GM21825 (cell line): ENCODE measurements around the gene PLOD3.
A peak's percentile ranks its signal among the peaks of the same experiment; 100 is the strongest.
"Not testable (repeated sequence)": the region's sequence is repeated elsewhere in the genome, so short reads cannot be mapped to it uniquely, and the experiment has no call there.

Experiments used
- ATAC-seq: cut with Tn5 transposase; IDR thresholded peaks from one replicate; pipeline ENCODE4 v1.9.1; 2021; ENCODE audit warnings: mild to moderate bottlenecking, moderate library complexity; ENCODE audit not compliant: unreplicated experiment

PLOD3 gene

DNA sequence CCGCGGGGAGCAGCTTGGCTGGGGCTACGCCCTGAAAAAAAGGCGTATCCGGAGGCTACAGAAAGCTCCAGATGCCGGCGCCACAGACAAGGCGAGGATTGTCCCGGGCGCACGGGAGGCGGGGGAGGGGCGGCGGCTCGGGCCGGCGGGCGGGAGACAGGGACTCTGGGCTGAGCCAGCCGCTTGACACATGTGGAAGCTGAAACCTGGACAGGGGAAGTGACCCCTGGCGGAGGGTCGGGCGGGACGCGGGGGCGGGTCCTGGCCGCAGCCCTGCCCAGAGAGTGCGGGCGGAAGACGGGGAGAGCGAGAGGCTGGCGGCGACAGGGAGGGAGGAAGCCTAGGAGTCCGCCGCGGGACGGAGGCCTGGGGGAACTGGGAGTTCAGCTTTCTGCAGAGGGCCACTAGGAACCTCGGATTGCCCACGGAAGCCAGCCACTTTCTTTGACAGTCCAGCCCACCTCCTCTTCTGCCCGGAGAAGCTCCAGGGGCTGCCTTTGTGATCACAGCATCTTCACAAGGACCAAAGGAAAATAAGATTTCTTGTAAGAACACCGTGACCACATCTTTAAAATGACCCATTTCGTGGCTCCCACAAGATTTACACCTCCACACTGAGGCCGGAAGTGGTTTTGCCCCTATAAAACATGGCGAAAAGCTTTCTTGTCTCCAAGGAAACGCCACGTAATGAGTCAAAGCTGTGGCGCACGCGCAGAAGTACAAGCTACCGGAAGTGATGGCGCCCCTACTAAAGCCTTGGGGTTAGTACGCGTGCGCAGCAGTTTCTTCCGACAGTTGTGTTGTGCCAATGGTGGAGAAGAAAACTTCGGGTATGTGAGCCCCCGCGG, at the start of gene PLOD3, which contains the start of gene ZNHIT1:
Gene PLOD3, minus strand, starts transcription at position 194 of the 848 bp plus-strand sequence. CDS start 307 bp downstream, outside the sequence.
Gene ZNHIT1, plus strand, starts transcription at position 778 of the 848 bp plus-strand sequence. Its CDS starts 31 bp downstream, at position 809.
- ATAC-seq = peak; percentile 57

DNA sequence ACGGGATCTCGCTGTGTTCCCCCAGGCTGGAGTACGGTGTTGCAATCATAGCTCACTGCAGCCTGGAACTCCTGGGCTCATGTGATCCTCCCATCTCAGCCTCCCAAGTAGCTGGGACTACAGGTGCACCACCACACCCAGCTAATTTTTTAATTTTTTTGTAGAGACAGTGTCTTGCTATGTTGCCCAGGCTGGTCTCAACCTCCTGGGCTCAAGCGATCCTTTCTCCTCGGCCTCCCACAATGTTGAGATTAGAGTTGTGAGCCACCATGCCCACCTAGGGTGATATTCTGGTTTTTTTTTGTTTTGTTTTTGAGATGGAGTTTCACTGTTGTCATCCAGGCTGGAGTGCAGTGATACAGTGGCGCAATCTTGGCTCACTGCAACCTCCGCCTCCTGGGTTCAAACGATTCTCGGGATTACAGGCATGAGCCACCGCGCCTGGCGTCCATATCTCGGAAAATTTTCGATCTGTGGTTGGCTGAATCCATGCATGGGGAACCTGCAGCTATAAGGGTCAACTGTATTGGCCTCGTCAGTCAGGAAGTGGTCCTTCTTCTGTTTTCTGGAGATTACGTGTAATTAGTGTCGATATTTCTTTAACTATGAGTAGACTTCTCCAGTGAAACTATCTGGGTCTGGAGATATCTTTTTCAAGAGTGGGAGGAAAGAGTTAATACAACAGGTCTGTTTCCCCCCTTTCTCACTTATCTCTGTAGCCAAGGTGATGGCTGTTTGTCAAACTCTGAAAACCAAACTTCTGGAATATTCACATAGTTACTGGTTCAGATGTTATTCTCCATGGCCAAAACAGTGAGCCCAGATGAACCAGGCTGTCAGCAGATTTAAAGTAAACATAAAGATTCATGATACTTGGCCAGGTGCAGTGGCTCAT, 48.5 kb upstream of the PLOD3 start:
- no peak for ATAC-seq

GRCh38 chr7:101264102-101264706, 46.8 kb upstream of the PLOD3 start:
- ATAC-seq = not testable (repeated sequence)

DNA sequence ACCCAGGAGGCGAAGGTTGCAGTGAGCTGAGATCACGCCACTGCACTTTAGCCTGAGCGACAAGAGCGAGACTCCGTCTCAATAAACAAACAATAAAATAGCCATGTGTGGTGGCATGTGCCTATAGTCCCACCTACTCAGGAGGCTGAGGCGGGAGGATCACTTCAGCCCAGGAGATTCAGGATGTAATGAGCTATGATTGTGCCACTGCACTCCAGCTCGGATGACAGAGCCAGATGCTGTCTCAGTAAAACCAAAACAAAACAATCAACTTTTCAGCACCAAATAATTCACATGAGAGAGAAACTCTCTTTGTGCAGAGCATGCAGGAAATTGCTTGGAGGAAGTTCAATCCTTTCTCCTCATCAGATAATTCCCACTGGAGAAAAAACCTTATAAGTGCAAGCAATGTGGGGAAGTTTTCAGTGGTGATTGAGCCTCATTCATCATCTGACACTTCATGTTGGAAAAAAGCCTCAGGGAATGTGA, 40.9 kb upstream of the PLOD3 start:
- ATAC-seq = no peak

DNA sequence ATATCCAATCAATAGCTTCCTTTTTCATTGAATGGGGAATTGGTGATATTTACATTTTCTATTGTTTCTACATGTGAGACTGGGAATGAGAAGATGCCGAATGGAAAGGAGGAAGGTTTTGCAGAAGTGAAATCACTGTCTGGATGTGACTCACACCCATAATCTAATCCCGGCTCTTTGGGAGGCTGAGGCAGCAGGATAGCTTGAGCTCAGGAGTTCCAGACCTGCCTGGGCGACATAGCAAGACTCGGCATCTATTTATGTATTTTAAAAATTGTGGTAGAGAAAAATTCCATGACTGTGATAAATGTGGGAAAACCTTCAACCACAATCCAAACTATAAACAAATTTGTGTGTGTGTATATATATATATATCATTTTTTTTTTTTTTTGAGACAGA, 38.4 kb upstream of the PLOD3 start:
- no peak for ATAC-seq

- not testable (repeated sequence) for ATAC-seq
Observed at GRCh38 chr7:101253199-101253598, 35.8 kb upstream of the PLOD3 start.

DNA sequence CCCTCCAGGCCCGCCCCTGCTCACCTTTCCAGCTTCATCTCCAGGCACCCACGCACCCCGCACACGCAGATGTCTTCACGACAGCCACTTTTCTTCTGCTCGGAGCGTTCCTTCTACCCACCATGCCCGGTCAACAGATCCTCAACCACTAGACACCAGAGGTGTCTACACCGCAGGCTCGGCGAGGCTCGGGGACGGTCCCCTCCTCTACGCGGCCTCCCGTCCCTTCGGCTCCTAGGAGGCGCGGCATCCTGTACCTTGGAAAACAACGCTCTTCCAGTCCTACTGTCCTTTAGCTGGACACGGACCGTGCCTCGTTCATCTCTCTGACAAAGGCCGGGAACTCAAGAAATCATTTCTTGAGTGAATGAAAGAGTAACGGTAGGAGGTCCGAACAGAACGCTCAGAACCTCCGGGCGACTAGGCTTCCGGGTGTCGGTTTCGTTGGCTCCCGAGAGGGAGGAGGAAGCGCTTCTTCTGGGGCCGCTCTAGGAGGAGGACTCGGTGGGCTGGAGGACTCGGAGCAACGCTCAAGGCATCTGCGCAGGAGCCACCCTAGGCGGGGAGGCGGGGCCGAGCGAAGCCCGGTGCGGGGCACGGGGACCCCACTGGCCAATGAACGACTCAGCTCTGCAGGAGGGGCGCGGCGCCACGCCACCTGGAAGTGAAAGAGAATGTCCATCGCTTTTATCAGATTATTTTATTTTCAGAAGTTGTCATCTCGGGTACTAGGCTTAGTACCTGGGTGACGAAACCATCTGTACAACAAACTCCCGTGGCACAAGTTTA, 34.7 kb upstream of the PLOD3 start:
- ATAC-seq = peak; percentile 95

DNA sequence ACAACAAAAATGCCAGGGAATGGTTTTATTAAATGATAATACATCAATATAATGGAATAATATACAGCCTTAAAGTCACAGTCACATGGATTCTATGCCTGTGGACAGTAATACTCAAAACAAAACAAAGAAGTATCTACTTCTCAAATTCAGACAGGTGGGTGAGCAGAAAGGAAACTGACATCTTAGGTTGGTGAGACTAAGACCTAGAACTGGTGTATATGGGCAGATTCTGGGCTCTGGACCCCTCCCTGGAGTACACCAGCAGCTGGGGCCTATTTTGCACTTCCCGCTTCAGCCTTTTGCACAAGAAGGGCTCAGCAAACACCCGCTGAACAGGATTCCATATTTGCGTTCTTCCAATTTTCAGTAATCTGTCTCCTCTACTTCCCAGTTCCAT, 32.9 kb upstream of the PLOD3 start:
- no peak for ATAC-seq

DNA sequence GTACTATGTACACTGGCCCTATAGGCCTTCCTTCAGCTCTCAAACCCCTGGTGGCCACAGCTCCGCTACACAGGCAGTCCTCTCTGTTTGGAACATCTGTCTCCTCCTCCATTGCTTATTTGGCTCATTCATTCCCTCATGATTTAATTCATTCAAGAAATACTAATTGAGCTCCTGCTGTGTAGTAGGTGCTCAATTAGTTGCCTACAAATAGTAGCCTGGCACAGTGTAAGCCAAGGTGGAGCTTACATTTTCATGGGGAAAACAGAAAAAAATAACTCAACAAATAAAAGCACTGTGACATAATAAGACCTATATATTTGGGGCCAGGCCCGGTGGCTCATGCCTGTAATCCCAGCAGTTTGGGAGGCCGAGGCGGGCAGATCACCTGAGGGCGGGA, 30.9 kb upstream of the PLOD3 start:
- no peak for ATAC-seq

GRCh38 chr7:101245147-101245668, 27.8 kb upstream of the PLOD3 start:
- no peak for ATAC-seq

DNA sequence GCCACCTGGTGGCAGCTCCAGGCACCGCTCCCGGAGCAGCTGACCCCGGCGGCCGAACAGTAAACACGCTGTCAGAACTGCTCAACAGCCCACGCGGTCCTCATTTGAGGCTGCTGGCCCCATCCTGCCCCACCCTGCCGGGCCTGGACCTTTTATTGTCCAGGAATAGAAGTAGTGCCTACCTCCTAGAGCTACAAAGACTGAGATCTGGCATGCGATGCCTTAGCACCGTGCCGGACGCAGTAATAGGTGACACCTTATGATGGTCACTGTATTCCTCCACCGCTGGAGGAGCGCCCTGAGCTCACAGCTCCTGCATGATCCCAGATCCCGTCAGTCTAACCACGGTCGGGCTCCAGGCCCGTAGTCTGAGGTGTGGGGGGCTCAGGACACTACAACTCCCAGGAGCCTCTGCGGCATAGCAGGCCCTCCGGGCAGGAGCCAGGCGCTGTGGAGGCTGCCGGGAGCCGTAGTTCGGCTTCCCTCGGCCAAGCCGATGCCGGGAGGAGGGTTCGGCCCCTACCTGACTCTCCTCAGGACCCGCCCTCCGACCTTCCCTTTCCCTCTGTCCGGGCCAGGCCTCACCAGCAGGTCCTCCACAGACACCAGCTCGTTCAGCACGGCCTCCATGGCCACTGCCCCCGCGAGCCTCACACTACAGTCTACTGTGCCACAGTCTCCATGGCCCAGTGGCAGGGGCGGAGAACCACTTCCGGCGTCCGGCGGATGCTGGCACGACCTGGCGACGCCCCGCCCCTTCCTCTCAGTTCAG, 27.2 kb upstream of the PLOD3 start, which contains the start of gene FIS1:
Gene FIS1, minus strand, starts transcription at position 707 of the 772 bp plus-strand sequence. Its CDS starts 77 bp downstream, at position 630.
- ATAC-seq = peak; percentile 87

- no peak for ATAC-seq
Observed at GRCh38 chr7:101243646-101244374, 26.4 kb upstream of the PLOD3 start.

DNA sequence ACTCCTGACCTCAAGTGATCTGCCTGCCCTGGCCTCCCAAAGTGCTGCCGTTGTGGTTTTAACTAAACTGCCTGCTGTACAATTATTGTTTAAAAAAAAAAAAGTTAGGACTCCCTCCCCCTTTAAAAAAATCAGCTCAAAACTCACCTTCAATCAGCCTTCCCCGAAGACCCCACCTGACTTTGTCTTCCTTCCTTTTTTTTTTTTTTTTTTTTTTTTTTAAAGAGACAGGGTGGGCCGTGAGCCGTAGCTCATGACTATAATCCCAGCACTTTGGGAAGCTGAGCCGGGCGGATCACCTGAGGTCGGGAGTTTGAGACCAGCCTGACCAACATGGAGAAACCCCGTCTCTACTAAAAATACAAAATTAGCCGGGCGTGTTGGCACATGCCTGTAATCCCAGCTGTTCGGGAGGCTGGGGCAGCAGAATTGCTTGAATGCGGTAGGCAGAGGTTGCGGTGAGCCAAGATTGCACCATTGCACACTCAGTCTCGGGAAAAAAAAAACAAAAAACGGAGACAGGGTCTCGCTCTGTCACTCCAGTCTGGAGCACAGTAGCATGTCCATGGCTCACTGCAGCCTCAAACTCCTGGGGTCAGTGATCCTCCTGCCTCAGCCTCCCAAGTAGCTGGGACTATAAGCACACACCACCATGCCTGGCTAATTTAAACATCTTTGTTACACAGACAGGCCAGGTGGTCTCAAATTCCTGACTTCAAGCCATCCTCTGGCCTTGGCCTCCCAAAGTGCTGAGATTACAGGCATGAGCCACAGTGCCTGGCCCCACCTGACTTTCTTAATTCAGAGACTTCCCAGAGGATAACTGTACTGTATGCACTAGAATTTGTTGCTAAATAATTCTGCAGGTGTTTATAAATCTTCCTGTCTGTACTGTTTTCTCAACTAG, 24.3 kb upstream of the PLOD3 start:
- ATAC-seq = no peak

- ATAC-seq = no peak
Observed at GRCh38 chr7:101241015-101241363, 23.6 kb upstream of the PLOD3 start.

DNA sequence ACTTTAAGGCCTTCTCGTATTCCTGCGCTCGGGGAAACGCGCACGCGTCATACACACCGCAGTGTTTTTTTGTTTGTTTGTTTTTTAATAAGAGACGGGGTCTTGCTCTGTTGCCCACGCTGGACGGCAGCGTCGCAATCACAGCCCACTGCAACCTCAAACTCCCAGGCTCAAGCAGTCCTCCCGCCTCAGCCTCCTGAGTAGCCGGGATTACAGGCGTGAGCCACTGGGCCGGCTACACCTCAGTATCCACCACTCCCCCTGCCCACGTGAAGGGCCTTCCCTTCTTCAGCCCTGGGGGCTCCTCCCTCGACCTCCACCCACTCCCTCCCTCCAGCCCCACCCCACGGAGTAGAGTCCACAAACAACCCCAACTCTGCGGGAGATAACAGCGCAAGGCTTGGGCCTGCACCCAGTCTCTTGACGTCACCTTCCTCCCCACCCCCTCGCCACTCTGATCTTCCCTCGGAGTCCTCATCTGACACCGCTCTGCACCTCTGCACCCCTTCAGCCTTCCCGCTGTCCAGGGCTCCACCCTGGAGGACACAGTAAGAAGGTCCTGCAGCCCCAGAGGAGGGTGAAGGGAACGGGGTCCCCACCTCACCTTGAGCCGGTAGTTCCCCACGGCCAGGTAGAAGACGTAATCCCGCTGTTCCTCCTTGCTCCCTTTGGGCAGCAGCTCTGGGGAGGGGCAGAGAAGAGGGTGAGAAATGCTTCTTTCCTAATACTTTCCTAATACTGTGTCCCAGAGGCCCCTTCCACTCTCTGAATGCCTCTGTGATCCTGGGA, 23.0 kb upstream of the PLOD3 start:
- no peak for ATAC-seq

DNA sequence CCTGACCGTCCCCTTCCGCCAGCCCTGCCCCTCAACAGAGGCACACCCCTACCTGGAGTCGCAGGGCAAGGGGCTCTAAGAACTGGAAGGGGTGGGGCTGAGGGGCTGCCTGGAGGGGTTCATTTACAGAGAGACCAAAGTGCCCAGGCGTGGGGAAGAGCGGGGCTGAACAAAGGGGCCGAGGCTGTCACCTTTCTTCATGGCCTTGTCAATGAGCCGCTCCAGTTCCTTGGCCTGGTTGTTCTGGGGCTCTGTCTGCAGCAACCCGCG, 22.5 kb upstream of the PLOD3 start:
- no peak for ATAC-seq
